Activated T-helper 2 cell treated with anti-CD3 and anti-CD28 coated beads, Interferon-gamma antibody, Interleukin-2, Interleukin-4, amounts not matched to agents 10 μg/mL and 5 μg/mL and 100 μg/mL, durations not matched to agents 14 hours and 24 hours and 36 hours (primary cell): ENCODE data around the gene GPR108. TPM values are rescaled to one million over a fixed set of nuclear protein-coding genes. Genes with fewer than 3 reads are reported as not detected.
A peak's percentile ranks its signal among the peaks of the same experiment; 100 is the strongest.
"Not testable (repeated sequence)": the region's sequence is repeated elsewhere in the genome, so short reads cannot be mapped to it uniquely, and the experiment has no call there.

Source experiments
- DNase-seq: peaks from one replicate; pipeline ENCODE4 v3.0.0; 2021; ENCODE audit warnings: low spot score
- H3K27ac Mint-ChIP-seq: one replicate; pipeline ENCODE4 v1.8.0; 2021; ENCODE audit warnings: mixed read lengths
- H3K27me3 Mint-ChIP-seq: one replicate; pipeline ENCODE4 v1.8.0; 2021; ENCODE audit warnings: low read depth, mixed read lengths
- H3K36me3 Mint-ChIP-seq: one replicate; pipeline ENCODE4 v1.8.0; 2021; ENCODE audit warnings: low read depth, mixed read lengths
- H3K4me1 Mint-ChIP-seq: one replicate; pipeline ENCODE4 v1.8.0; 2021; ENCODE audit warnings: low read depth, mixed read lengths
- H3K4me3 Mint-ChIP-seq: one replicate; pipeline ENCODE4 v1.8.0; 2021; ENCODE audit warnings: low read depth, mild to moderate bottlenecking, moderate library complexity, mixed read lengths
- H3K9me3 Mint-ChIP-seq: one replicate; pipeline ENCODE4 v1.8.0; 2021; ENCODE audit warnings: mixed read lengths
- intact Hi-C: fragments of 100-400 bp; cut with micrococcal nuclease; formaldehyde crosslinking; loops from one replicate; pipeline ENCODE4 v1.15.1; 2023
- total RNA-seq: library from RNA; stranded (reverse); gene quantifications from 2 replicates; pipeline ENCODE4 v1.2.3, GENCODE V29; 2022

The GPR108 gene
- total RNA-seq, 1 donor from 2014 or later, result 90.4 TPM

- Mint-ChIP-seq H3K27me3 (no peaks in the 10 kb centered on the region), H3K36me3 (peaks cover 51% of the 10 kb centered on the region), H3K4me1 (peaks cover 3% of the 10 kb centered on the region), H3K27ac (peak overlapping the region; percentile 92), H3K9me3 (no peaks in the 10 kb centered on the region), H3K4me3 (peak overlapping the region; percentile 70)
- intact Hi-C loops, result loop anchor here (1.0 to 5.0 kb wide), 3 partner anchors 15 to 236 kb away; no protein-coding TSS in a partner anchor
- DNase-seq, result peak; percentile 79
These were observed 16.0 kb upstream of the GPR108 start for GRCh38 chr19:6753178-6754031.

DNA sequence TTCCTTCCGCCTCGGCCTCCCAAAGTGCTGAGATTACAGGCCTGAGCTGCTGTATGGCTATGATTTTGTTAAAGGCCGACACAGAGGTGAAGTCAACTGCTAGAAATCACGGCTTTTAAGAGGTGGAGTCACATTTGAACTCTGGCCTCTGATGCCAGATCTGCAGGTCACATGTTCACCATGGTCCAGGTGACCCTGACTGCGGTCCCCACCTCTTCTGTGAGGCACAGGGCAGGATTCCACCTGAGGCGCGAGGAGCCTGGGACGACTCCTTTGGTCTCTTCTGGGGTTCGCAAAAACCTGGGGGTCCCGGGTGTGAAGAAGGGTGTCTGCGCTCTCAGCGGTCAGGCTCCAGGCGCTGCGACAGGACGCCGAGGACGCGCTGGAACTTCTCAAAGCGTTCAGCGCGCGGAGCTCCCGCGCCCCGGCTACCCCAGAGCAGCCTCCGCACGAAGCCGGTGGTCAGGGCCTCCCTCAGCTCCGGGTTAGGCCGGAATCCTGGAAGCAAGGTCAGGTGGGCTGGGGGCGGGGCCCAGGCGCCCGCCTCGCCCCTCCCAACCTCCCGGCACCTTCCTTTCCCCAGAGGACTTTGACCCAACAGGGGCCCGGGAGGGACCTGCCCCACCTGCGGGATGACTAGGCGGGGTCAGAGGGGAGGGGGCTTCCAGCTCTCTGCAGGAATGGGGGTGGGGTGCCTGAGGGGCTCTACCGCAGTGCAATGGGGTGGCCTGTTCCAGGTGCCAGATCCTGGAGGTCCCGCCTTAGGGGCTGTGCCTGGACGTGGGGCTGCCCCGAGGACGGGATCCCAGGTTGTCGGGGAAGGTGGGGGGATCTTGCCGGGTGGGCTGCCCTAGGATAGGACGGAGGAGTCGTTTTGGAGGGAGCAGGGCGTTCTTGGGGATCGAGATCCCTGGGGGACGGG, 15.1 kb upstream of the GPR108 start:
- Mint-ChIP-seq H3K27me3 (no peaks in the 10 kb centered on the region), H3K27ac (peak overlapping the region; percentile 42), H3K9me3 (no peaks in the 10 kb centered on the region), H3K4me1 (peaks cover 3% of the 10 kb centered on the region), H3K36me3 (peaks cover 59% of the 10 kb centered on the region), H3K4me3 (peak overlapping the region; percentile 70)
- intact Hi-C loops, result loop anchor here (1.0 to 5.0 kb wide), 3 partner anchors 14 to 235 kb away; no protein-coding TSS in a partner anchor
- no peak for DNase-seq

DNA sequence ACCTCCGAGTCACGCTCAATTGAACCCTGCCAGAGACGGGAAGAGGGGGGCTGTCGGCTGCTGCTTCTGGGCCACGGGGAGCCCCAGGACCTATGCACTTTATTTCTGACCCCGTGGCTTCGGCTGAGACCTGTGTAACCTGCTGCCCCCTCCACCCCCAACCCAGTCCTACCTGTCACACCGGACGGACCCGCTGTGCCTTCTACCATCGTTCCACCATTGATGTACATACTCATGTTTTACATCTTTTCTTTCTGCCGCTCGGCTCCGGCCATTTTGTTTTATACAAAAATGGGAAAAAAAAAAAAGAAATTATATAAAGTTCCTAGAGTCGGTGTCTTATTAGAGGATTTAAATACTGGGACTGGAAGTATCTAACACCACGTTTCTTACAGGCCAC, 13.8 kb upstream of the GPR108 start:
- Mint-ChIP-seq H3K4me3 (no peak overlapping the region), H3K4me1 (peaks cover 3% of the 10 kb centered on the region), H3K27ac (no peak overlapping the region), H3K27me3 (no peaks in the 10 kb centered on the region), H3K36me3 (peaks cover 65% of the 10 kb centered on the region), H3K9me3 (no peaks in the 10 kb centered on the region)
- intact Hi-C loops, result loop anchor here (5.0 kb wide), 1 partner anchor 234 kb away; no protein-coding TSS in a partner anchor
- no peak for DNase-seq

DNA sequence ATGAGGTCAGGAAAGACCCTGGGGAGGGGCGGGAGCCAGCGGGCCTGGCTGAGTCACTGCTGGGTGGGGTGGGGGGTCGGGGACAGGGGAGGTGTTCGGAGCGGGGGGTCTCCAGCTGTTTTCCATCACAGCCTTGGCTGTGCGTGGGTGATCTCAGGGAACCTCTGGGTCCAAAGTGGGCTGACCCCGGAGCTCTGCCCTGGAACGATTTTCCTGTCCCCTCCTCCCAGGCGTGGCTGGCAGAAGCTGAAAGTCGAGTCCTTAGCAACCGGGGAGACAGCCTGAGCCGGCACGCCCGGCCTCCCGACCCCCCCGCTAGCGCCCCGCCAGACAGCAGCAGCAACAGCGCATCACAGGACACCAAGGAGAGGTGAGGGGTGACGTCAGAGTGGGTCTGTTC, 12.7 kb upstream of the GPR108 start:
- DNase-seq, result no peak
- H3K4me1 Mint-ChIP-seq, result peaks cover 3% of the 10 kb centered on the region
- H3K4me3 Mint-ChIP-seq, result no peak overlapping the region
- H3K27me3 Mint-ChIP-seq, result no peaks in the 10 kb centered on the region
- no peaks in the 10 kb centered on the region for H3K9me3 Mint-ChIP-seq
- peaks cover 72% of the 10 kb centered on the region for H3K36me3 Mint-ChIP-seq
- intact Hi-C loops, result loop anchor here (5.0 kb wide), 1 partner anchor 233 kb away; no protein-coding TSS in a partner anchor
- H3K27ac Mint-ChIP-seq, result no peak overlapping the region

- H3K27me3 Mint-ChIP-seq, H3K27ac Mint-ChIP-seq, H3K4me1 Mint-ChIP-seq, intact Hi-C loops, DNase-seq, H3K9me3 Mint-ChIP-seq, H3K4me3 Mint-ChIP-seq: not testable (repeated sequence)
- peaks cover 71% of the 10 kb centered on the region for H3K36me3 Mint-ChIP-seq
These were observed 11.2 kb upstream of the GPR108 start for GRCh38 chr19:6748543-6748942.

- no peak overlapping the region for H3K4me3 Mint-ChIP-seq
- peaks cover 7% of the 10 kb centered on the region for H3K4me1 Mint-ChIP-seq
- H3K27ac Mint-ChIP-seq, result no peak overlapping the region
- H3K9me3 Mint-ChIP-seq, result no peaks in the 10 kb centered on the region
- DNase-seq, result no peak
- intact Hi-C loops, result no loop called here
- no peaks in the 10 kb centered on the region for H3K27me3 Mint-ChIP-seq
- peaks cover 67% of the 10 kb centered on the region for H3K36me3 Mint-ChIP-seq
These were observed 8.6 kb upstream of the GPR108 start for GRCh38 chr19:6745965-6746364.

DNA sequence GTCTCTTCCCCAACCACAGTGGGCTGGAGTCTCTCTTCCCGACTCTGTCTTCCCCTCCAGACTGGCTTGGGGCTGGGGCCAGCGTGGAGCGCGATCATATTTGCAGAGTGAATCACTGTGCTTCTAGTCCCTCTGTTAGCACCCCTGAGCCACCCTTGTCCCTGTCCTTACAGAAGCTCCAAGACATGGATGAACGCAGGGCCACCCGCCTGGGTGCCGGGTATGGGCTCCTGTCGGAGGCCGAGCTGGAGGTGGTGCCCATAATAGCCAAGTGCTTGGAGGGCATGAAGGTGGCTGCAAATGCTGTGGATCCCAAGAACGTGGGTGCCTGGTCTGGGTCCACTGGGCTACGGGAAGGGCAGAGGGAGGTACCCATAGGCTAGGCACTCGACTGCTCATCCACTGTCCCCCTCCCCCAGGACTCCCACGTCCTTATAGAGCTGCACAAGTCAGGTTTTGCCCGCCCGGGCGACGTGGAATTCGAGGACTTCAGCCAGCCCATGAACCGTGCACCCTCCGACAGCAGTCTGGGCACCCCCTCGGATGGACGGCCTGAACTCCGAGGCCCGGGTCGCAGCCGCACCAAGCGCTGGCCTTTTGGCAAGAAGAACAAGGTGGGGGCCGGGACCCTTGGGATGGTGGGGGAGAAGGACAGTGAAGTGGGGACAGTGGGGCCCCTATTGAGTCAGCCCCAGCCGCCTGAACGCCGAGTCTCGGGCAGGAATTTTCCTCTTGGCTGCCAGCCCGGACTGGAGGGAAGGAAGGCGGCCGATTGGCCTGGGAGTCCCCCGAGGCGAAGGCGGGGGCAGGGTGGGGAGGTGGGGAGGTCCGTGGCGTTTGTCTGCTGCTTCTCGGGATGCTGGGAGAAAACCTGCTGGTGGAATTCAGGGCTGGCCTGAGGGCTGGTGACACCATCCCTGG, 7.3 kb upstream of the GPR108 start:
- Mint-ChIP-seq H3K27me3 (no peaks in the 10 kb centered on the region), H3K4me3 (no peak overlapping the region), H3K27ac (no peak overlapping the region), H3K4me1 (peaks cover 10% of the 10 kb centered on the region), H3K9me3 (no peaks in the 10 kb centered on the region), H3K36me3 (peaks cover 60% of the 10 kb centered on the region)
- DNase-seq, result no peak
- intact Hi-C loops, result no loop called here

GRCh38 chr19:6743714-6744380, 6.5 kb upstream of the GPR108 start:
- intact Hi-C loops, result no loop called here
- no peak overlapping the region for H3K4me3 Mint-ChIP-seq
- no peaks in the 10 kb centered on the region for H3K27me3 Mint-ChIP-seq
- H3K9me3 Mint-ChIP-seq, result no peaks in the 10 kb centered on the region
- H3K36me3 Mint-ChIP-seq, result peaks cover 54% of the 10 kb centered on the region
- peaks cover 15% of the 10 kb centered on the region for H3K4me1 Mint-ChIP-seq
- no peak overlapping the region for H3K27ac Mint-ChIP-seq
- DNase-seq, result no peak

DNA sequence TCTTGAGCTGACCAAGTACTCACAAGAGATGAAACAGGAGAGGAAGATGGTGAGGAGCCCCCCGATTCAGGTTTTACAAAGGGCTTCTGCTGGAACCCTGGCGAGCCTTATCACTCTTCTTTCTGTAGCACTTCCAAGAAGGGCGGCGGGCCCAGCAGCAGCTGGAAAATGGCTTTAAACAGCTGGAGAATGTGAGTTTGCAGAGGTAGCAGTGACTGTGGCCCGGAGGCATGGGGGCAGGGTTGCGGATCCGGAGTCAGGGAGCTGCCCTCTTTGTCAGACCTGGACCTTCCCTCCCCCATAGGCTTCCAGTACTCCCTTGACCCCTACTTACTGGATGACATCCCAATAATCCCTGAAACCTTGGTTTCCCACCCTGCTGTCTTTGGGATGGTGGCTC, 5.7 kb upstream of the GPR108 start:
- intact Hi-C loops, result no loop called here
- Mint-ChIP-seq H3K4me1 (peaks cover 23% of the 10 kb centered on the region), H3K27ac (no peak overlapping the region), H3K4me3 (peak overlapping the region; percentile 2), H3K27me3 (no peaks in the 10 kb centered on the region), H3K9me3 (no peaks in the 10 kb centered on the region), H3K36me3 (peaks cover 48% of the 10 kb centered on the region)
- DNase-seq, result no peak

- Mint-ChIP-seq H3K9me3 (no peaks in the 10 kb centered on the region), H3K27ac (no peak overlapping the region), H3K4me1 (peaks cover 34% of the 10 kb centered on the region), H3K27me3 (no peaks in the 10 kb centered on the region), H3K4me3 (peak overlapping the region; percentile 86), H3K36me3 (peaks cover 38% of the 10 kb centered on the region)
- intact Hi-C loops, result no loop called here
- DNase-seq, result no peak
These were observed 3.4 kb upstream of the GPR108 start for GRCh38 chr19:6740589-6741343.

DNA sequence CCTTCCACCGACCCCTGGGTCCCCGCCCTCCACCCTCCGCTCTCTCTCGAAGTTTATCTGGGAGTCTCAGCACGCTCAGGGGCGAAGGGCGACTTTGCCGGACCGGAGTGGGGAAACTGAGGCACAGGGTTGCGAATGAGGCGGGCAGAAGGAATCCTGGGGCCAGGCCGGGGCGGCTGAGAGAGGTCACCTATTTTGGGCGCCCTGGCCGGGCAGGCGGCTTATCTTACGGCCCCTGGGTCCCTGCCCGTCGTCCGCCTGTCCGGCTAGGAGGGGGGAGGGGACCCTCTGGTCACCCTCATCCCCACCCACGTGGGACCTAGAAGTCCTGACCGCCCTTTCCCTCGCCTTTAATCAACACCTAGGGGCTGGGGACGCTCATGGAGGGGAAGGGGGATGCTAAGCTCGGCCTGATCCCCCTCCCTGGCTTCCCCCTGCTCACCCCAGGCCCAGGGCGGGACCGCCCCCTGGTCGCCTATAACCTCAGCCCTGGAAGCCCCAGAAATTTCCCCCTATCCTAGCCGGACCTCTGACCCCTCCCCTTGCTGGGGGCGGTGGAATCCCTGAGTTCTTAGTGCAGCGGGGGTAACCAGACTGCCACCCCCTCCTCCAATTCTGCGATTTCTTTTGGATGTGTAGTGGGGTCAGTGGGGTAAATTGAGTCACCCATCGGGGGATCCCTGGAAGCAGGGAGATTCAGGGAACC, 2.7 kb upstream of the GPR108 start:
- Mint-ChIP-seq H3K9me3 (no peaks in the 10 kb centered on the region), H3K4me3 (peak overlapping the region; percentile 86), H3K36me3 (peaks cover 35% of the 10 kb centered on the region), H3K27ac (peak overlapping the region; percentile 55), H3K27me3 (no peaks in the 10 kb centered on the region), H3K4me1 (peaks cover 36% of the 10 kb centered on the region)
- intact Hi-C loops, result loop anchor here (1.0 to 2.0 kb wide), 2 partner anchors 27 to 63 kb away; partner anchors contain the start of gene SH2D3A
- no peak for DNase-seq
